ENCODE data around the gene MGAT4C. TPM values are rescaled to one million over a fixed set of nuclear protein-coding genes. Genes with fewer than 3 reads are reported as not detected.

MGAT4C gene
- total and polyA plus RNA-seq, 2 of the 8 experiments (the other 6 are each of a cell fraction or from before 2014, with no cell fraction given) = 1.6 to 2.5 TPM

DNA sequence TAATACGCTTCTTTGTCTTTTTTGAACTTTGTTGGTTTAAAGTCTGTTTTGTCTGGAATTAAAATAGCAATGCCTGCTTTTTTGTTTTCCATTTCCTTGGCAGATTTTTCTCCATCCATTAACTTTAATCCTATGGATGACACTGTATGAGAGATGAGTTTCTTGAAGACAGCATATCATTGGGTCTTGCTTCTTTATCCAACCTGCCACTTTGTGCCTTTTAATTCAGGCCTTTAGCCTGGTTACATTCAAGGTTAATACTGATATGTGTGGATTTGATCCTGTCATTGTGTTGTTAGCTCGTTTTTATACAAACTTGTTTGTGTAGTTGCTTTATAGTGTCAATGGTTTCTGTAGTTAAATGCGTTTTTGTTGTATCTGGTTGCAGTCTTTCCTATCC is 214.1 kb downstream of the MGAT4C start:
- POLR2A ChIA-PET (ENCODE audit: partially characterized antibody) = no interaction called here
- H3K27ac ChIP-seq (ENCODE audit: low read depth, low read length) = no peak overlapping the region
- TF ChIP-seq SIX5 (IDR thresholded peaks at IDR 0.05; ENCODE audit: low read depth, low read length) (no peak), EP300 (IDR thresholded peaks at IDR 0.05; ENCODE audit: borderline replicate concordance in 1 of 2, low read depth in 2 of 2, low read length in 2 of 2) (no peak), POLR2A (IDR thresholded peaks at IDR 0.05; ENCODE audit: control extremely low read depth in 1 of 2, low read depth in 2 of 2, low read length in 2 of 2) (no peak), FOSL1 (IDR thresholded peaks at IDR 0.05; ENCODE audit: insufficient read depth, low read depth, low read length) (no peak), KDM4A (IDR thresholded peaks at IDR 0.05; ENCODE audit: low read depth, low read length, severe bottlenecking) (no peak), CBX8 (IDR thresholded peaks at IDR 0.05; ENCODE audit: borderline replicate concordance, low read depth, low read length) (no peak), RXRA (IDR thresholded peaks at IDR 0.05; ENCODE audit: insufficient read depth, low read depth, low read length) (no peak), TEAD4 (IDR thresholded peaks at IDR 0.05; ENCODE audit: low read depth, low read length) (no peak), EGR1 (IDR thresholded peaks at IDR 0.05; ENCODE audit: borderline replicate concordance, low read depth, low read length) (no peak), SUZ12 (IDR thresholded peaks at IDR 0.05; ENCODE audit: low read length) (no peak), RBBP5 (IDR thresholded peaks at IDR 0.05; ENCODE audit: borderline replicate concordance, low read depth, low read length) (no peak)
- H3K23ac ChIP-seq (ENCODE audit: insufficient read length) = no peak overlapping the region
- H3K4me3 ChIP-seq (ENCODE audit: extremely low read depth in 1 of 4, insufficient read depth in 2 of 4, low read depth in 3 of 4, low read length in 4 of 4) = no peak overlapping the region
- no peak overlapping the region for H3K18ac ChIP-seq (ENCODE audit: extremely low read depth, low read length)
- H4K5ac ChIP-seq (ENCODE audit: insufficient read length, low read depth, low read length) = no peak overlapping the region
- H4K20me1 ChIP-seq (replicated peaks in 1 of 2; ENCODE audit: control insufficient read depth in 1 of 2, insufficient read depth in 2 of 2, low read length in 2 of 2) = no peaks in the 10 kb centered on the region
- no peak overlapping the region for H3K9ac ChIP-seq (replicated peaks in 1 of 4; ENCODE audit: extremely low read depth in 1 of 4, low read depth in 3 of 4, low read length in 3 of 4)
- H2BK20ac ChIP-seq (ENCODE audit: low read length) = no peak overlapping the region
- H2AFZ ChIP-seq (ENCODE audit: low read length) = no peak overlapping the region
- CTCF ChIA-PET (ENCODE audit: partially characterized antibody) = no interaction called here
- peaks cover 1% of the 10 kb centered on the region; the same call in 1 of the 2 replicates for H3K23me2 ChIP-seq (ENCODE audit: low read depth, low read length)
- no peak overlapping the region for H2AK5ac ChIP-seq (ENCODE audit: low read depth, low read length)
- H3K27me3 ChIP-seq (replicated peaks in 1 of 4; ENCODE audit: control insufficient read depth in 3 of 4, extremely low read depth in 1 of 4, insufficient read depth in 3 of 4, low read length in 3 of 4) = no peaks in the 10 kb centered on the region
- H3K4ac ChIP-seq (replicated peaks; ENCODE audit: insufficient read length, low read depth, low read length) = no peak overlapping the region
- DNase-seq (ENCODE audit: low read depth in 1 of 2, low spot score in 2 of 2) = no peak
- no peak overlapping the region for H2BK12ac ChIP-seq (ENCODE audit: low read depth, low read length)
- H3K14ac ChIP-seq (ENCODE audit: insufficient read length) = no peak overlapping the region
- no peak overlapping the region for H4K8ac ChIP-seq (ENCODE audit: extremely low read depth, insufficient read depth, low read length)
- H3K56ac ChIP-seq (replicated peaks; ENCODE audit: insufficient read length, low read depth, low read length) = no peak overlapping the region
- H2BK15ac ChIP-seq (ENCODE audit: low read length) = no peak overlapping the region
- no peak overlapping the region for H2BK5ac ChIP-seq (ENCODE audit: low read depth, low read length)
- H3K79me2 ChIP-seq (ENCODE audit: control insufficient read depth in 1 of 2, insufficient read depth in 2 of 2, low read length in 2 of 2) = no peaks in the 10 kb centered on the region
- WGBS, 2 experiments (ENCODE audit: extremely low coverage in 1 of 2, insufficient coverage in 1 of 2, insufficient read length in 1 of 2, insufficient replicate concordance in 2 of 2, low coverage in 1 of 2, low lambda C conversion rate in 2 of 2, missing lambda C conversion rate in 1 of 2) = 91% methylated on average over 3 of the region's 3 CpGs; no CpG with 5 or more reads in 1 of the 2 experiments
- H3K4me1 ChIP-seq (replicated peaks in 1 of 4; ENCODE audit: control insufficient read depth in 3 of 4, insufficient read depth in 4 of 4, low read length in 3 of 4) = no peaks in the 10 kb centered on the region
- peaks cover 4 to 10% of the 10 kb centered on the region in 2 experiments; a peak in 2 of 4 replicates for H3K9me3 ChIP-seq (ENCODE audit: insufficient read depth in 2 of 2, low read depth in 1 of 2, low read length in 1 of 2)
- no peak overlapping the region for H2BK120ac ChIP-seq (replicated peaks; ENCODE audit: low read depth, low read length)
- no peaks in the 10 kb centered on the region for H3K36me3 ChIP-seq (ENCODE audit: control insufficient read depth in 2 of 4, insufficient read depth in 4 of 4, low read length in 3 of 4)
- no peaks in the 10 kb centered on the region for H3K79me1 ChIP-seq (ENCODE audit: low read depth, low read length)
- H3K4me2 ChIP-seq (ENCODE audit: insufficient read depth in 1 of 2, low read depth in 2 of 2, low read length in 2 of 2) = no peak overlapping the region
- no peak overlapping the region for H4K91ac ChIP-seq (replicated peaks; ENCODE audit: insufficient read length, low read length)
- no peak for FAIRE-seq

Data from H1 (cell line).